ENCODE data around the gene GRPR.

GRPR gene

GRCh38 chrX:16191605-16192004 lies 68.2 kb downstream of the GRPR start:
- TF ChIP-seq ZFX (IDR thresholded peaks at IDR 0.05) = no peak
- TF ChIP-seq CTCF (conservative IDR thresholded peaks at IDR 0.05) = no peak
- H3K27ac ChIP-seq = no peak overlapping the region

- TF ChIP-seq ZFX (IDR thresholded peaks at IDR 0.05) (no peak), CTCF (conservative IDR thresholded peaks at IDR 0.05) (no peak)
- H3K27ac ChIP-seq = no peak overlapping the region
Measured at GRCh38 chrX:16196829-16197228, 73.5 kb downstream of the GRPR start.

- H3K27ac ChIP-seq = no peak overlapping the region
Measured at GRCh38 chrX:16199343-16199742, 76.0 kb downstream of the GRPR start.

GRCh38 chrX:16202943-16203342 lies 79.6 kb downstream of the GRPR start:
- no peak for TF ChIP-seq ZFX (IDR thresholded peaks at IDR 0.05)
- no peak for TF ChIP-seq CTCF (conservative IDR thresholded peaks at IDR 0.05)
- H3K27ac ChIP-seq = no peak overlapping the region

More at GRCh38 chrX:16199343-16199742, 76.0 kb downstream of the GRPR start:
- no peak for TF ChIP-seq ZFX (IDR thresholded peaks at IDR 0.05)
- TF ChIP-seq CTCF (conservative IDR thresholded peaks at IDR 0.05) = no peak

Data from C4-2B (cell line).